ELR (cell line): Measurements from ENCODE around the gene TRIM50.
"Not testable (repeated sequence)": the region's sequence is repeated elsewhere in the genome, so short reads cannot be mapped to it uniquely, and the experiment has no call there.

Source experiments
- DNase-seq: peaks from one replicate; pipeline ENCODE4 v3.0.0-alpha.2; 2015; ENCODE audit warnings: low read depth

The TRIM50 gene

GRCh38 chr7:73350306-73351068, 22.6 kb upstream of the TRIM50 start:
- no peak for DNase-seq

DNA sequence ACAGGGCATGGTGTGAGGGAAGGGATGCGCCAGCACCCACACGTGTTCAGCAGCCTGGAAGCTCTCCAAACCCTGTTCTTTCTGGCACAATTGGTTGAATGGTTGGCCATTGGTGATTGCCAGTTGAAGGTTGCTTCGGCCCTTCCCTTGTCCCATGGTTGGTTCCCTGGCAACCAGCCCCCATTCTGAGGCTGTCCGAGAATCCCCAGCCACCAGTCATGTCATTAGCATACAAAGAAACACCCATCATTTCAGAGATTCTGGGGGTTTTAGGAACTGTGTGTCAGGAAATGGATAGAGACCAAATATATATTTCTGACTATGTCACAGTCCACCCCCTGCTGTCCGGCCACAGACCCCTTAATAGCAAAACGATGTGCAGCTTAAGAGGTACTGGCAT, 21.9 kb upstream of the TRIM50 start:
- DNase-seq: no peak

- no peak for DNase-seq
Measured at GRCh38 chr7:73345951-73346350, 18.1 kb upstream of the TRIM50 start.

- no peak for DNase-seq
Measured at GRCh38 chr7:73345538-73345937, 17.7 kb upstream of the TRIM50 start.

- DNase-seq: no peak
Measured at GRCh38 chr7:73343671-73344380, 15.9 kb upstream of the TRIM50 start.

DNA sequence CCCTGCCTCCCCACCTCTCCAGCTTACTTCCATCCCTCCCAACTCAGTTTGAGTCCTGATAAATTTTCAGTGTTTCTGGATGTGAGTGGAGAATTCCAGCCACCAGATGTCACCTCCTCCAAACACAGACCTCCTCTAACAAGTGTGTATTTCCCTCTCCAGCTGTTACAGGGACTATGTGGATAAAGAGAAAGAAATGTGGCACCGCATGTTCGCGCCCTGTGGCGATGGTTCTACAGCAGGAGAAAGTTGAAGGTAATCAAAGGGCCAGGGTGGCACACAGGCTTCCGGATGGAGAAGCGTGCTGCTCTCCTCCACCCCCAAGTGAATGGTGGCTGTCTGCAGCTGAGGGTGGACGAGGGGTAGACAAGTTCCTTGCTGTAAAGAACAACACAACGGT, 14.8 kb upstream of the TRIM50 start:
- peak; percentile 54 for DNase-seq

DNA sequence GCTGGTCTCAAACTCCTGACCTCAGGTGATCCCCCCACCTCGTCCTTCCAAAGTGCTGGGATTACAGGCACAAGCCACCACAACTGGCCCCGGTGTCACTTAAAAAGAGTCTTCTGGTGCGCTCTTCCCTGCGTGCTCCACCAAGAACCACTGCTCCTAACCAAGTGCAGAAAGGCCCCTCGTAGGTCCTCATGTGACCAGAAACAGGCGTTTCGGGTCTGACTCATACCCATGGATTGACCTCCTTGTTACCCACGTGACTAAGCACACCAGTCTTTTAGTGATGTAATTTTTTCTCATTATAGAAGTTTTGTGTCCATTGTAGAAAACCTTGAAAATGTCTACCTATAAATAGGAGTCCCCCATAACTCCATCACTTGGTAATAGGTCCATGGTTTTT, 14.0 kb upstream of the TRIM50 start:
- peak; percentile 82 for DNase-seq

DNA sequence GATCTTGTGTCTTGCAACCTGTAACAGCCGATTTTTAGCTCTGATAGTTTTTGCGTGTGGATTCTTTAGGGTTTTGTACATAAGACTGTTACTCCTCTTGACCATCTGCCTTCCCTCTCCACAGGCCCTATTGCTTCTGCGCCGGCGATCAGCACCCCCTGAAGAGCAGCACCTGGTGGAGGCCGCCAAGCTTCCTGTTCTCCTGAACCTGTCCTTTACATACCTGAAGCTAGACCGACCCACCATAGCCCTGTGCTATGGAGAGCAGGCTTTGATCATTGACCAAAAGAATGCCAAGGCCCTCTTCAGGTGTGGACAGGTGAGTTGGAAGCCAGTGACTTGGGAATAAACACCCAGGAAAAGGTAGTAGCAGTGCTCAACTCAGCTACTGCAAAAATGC, 12.6 kb upstream of the TRIM50 start:
- no peak for DNase-seq

DNA sequence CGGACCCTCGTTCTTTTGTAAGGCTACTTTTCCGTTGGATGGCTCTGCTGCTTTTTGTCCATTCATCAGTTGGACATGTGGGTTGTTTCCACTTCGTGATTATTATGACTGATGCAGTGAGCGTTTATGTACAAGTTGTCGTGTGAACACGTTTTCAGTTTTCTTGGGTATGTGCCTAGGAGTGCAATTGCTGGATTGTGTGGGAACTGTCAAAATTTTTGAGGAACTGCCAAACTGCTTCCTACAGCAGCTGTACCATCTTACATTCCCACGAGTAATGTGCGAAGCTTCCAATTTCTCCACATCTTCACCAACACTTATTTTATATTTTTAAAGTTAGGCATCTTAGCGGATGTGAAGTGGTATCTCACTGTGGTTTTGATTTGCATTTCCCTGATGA, 10.4 kb upstream of the TRIM50 start:
- no peak for DNase-seq

DNA sequence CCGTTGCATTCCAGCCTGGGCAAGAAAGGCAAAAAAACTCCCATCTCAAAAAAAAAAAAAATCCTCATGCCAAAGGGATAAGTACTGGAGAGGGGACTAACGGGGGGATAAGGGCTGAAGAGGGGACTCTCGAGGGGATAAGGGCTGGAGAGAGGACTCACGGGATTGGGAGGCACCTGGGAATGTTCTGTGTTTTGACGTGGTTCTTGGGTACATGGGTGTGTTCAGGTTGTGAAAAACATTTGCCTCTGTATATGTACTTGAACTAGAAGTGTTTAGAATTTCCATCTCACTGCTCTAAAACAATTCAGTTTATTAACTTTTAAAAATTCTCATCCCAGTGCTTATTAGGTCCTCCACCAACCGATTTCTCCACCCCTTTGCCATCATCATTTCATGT, 4.6 kb upstream of the TRIM50 start:
- no peak for DNase-seq

GRCh38 chr7:73330772-73331171, 2.9 kb upstream of the TRIM50 start:
- DNase-seq: no peak

DNA sequence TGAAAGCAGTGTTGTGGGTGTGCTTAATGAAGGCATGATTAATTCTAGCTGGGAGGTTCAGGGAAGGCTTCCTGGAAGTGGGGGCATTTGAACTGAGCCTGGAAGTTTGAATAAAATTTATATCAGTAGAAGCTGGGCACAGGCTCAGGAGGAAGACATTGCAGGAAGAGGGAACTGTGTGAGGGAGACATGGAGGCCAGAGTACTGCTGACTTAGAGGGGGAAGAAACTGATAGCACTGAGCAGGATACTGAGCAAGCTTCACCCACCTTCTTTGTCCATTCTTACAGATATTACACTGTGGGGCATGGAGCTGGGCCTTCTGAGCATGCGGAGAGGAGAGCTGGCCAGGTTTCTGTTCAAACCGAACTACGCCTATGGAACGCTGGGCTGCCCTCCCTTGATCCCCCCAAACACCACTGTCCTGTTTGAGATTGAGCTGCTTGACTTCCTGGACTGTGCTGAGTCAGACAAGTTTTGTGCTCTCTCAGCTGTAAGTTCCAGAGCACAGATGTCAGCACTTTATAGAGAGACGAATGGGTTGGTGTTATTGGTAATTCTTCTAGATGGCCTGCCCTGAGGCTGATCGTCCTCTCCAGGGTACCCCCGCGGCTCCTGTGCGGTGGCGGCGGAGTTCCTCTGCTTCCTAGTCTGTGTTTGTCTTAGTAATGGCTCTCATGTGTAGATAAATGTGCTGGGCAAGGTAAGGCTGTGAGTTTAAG, 2.1 kb upstream of the TRIM50 start:
- DNase-seq: peak; percentile 40

DNA sequence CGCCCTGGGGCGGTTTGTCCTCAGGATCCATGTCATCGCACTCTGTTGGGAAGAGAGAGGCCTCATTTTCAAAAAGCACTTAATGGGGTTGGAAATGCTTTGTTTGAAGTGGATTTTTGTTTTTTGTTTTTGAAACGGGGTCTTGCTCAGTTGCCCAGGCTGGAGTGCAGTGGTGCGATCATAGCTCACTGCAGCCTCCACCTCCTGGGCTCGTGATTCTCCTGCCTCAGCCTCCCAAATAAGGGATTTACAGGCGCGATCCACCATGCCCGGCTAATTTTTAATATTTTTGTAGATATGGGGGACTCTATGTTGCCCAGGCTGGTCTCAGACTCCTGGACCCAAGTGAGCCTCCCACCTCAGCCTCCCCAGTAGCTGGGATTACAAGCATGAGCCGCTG, 814 bp upstream of the TRIM50 start:
- no peak for DNase-seq

GRCh38 chr7:73327449-73327848, 433 bp downstream of the TRIM50 start:
- not testable (repeated sequence) for DNase-seq

- not testable (repeated sequence) for DNase-seq
Measured at GRCh38 chr7:73325424-73325823, 2.5 kb downstream of the TRIM50 start.

GRCh38 chr7:73324081-73324845, 3.6 kb downstream of the TRIM50 start:
- DNase-seq: peak; percentile 64

DNA sequence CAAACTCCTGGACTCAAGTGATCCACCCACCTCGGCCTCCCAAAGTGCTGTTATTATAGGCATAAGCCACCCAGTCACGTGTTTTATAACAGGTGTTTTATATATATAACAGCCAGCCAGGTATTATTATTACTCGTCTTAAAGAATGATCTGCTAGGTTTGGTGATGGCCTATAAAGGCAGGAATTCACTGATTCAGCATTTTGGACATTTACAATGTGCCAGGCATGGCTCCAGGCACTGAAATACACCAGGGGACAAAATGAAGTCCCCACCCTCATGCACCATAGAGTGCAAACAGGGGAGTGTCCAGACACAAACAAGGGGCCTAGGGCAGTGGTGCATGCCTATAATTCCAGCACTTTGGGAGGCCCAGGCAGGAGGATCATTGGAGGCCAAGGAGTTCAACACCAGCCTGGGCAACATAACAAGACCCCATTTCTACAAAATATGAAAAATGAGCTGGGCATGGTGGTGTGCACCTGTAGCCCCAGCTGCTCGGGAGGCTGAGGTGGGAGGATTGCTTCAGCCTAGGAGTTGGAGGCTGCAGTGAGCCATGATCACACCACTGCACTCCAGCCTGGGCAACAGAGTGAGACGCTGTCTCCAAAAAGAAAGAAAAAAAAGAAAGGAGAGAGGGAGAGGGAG, 4.3 kb downstream of the TRIM50 start:
- DNase-seq: not testable (repeated sequence)

DNA sequence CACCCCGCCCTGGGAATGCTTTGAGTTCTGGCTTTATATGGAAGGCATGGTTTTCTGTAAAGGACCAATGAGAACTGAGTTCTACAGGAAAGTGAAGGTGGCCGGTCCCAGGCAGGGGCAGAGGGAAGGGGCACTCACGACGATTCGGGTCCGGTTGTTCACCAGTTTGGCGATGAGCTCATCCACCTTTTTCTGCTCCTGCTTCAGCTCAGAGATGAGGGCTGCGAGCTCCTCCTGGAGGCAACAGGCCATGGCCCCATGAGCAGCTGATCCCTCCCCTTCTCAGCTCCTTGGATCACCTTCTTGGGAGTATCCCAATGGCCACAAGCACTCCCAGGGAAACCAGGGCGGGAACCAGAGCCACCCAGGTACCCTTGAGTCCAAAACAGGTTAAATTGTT, 7.9 kb downstream of the TRIM50 start:
- not testable (repeated sequence) for DNase-seq

GRCh38 chr7:73319541-73319940, 8.3 kb downstream of the TRIM50 start:
- DNase-seq: not testable (repeated sequence)

- DNase-seq: not testable (repeated sequence)
Measured at GRCh38 chr7:73318656-73319204, 9.2 kb downstream of the TRIM50 start.

DNA sequence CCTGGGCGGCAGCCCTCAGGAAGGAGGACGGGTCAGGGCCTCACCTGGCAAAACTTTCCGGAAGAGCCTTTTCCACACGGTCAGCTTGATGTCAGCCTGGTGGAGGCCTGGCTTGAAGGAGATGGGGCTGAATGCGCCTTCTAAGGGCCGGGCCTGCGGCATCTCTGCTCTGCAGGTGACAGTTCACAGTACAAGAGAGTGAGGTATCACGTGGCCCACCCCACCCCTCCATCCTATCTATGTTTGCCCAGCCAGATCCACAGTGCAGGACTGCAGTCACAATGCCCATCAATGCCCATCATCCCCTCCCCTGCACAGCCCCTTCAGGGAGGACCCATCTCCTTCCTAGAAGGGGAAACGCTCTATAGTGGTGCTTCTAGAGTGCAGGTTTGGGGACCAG, 11.4 kb downstream of the TRIM50 start:
- no peak for DNase-seq
